H1 (cell line): ENCODE data around the gene TCEANC.

Experiments used
- CHD2 ChIP-seq: IDR thresholded peaks from 2 replicates; pipeline ENCODE4 v1.6.1; 2012; ENCODE audit warnings: low read length, improper control_type of control experiment
- POLR2A ChIP-seq, 2 experiments: IDR thresholded peaks; 1 replicate in 1 of 2; 2 replicates in 1 of 2; pipeline ENCODE4 v1.6.1; 2011; ENCODE audit warnings: low read depth in 2 of 2, low read length in 2 of 2, mild to moderate bottlenecking in 2 of 2; ENCODE audit errors: control extremely low read depth in 1 of 2
- TF ChIP-seq, protein P1 (sequence below), 3 experiments: IDR thresholded peaks; 1 replicate in 2 of 3; 2 replicates in 1 of 3; pipeline versions ENCODE4 v1.5.1 to v1.6.1; 2011; ENCODE audit warnings: low read length in 3 of 3, mild to moderate bottlenecking in 3 of 3, inconsistent platforms in 2 of 3, low read depth in 1 of 3, moderate library complexity in 1 of 3; ENCODE audit not compliant: insufficient read depth in 1 of 3; ENCODE audit errors: control extremely low read depth in 1 of 3

DNA sequence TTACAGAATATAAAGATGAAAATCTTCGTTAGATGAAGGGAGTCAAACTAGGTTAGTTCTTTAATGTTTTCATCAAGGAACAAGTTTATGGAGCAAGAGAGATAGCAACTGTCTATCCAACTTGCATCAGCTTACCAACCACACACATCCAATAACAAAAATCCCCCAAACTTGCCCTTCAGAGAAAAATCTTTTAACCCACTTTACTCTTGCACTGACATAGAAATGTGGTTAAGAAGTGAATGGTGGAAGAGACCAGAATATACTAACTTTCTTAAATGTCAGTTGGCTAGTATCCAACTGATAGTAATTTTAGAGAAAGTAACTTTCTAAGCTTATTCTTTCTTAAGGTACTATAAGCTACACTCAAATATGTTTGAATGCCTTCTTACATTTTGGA lies 34.3 kb downstream of the TCEANC start:
- TF ChIP-seq POLR2A (IDR thresholded peaks at IDR 0.05; ENCODE audit: control extremely low read depth in 1 of 2, low read depth in 2 of 2, low read length in 2 of 2) (no peak), CHD2 (no peak)
- TF ChIP-seq, protein P1, sequence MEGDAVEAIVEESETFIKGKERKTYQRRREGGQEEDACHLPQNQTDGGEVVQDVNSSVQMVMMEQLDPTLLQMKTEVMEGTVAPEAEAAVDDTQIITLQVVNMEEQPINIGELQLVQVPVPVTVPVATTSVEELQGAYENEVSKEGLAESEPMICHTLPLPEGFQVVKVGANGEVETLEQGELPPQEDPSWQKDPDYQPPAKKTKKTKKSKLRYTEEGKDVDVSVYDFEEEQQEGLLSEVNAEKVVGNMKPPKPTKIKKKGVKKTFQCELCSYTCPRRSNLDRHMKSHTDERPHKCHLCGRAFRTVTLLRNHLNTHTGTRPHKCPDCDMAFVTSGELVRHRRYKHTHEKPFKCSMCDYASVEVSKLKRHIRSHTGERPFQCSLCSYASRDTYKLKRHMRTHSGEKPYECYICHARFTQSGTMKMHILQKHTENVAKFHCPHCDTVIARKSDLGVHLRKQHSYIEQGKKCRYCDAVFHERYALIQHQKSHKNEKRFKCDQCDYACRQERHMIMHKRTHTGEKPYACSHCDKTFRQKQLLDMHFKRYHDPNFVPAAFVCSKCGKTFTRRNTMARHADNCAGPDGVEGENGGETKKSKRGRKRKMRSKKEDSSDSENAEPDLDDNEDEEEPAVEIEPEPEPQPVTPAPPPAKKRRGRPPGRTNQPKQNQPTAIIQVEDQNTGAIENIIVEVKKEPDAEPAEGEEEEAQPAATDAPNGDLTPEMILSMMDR (IDR thresholded peaks at IDR 0.05; ENCODE audit: control extremely low read depth in 1 of 3, insufficient read depth in 1 of 3, low read depth in 1 of 3, low read length in 3 of 3) = no peak
